Lung (tissue), 12 donors: ENCODE results near the gene YTHDC2. TPM values are rescaled to one million over a fixed set of nuclear protein-coding genes. Genes with fewer than 3 reads are reported as not detected.

ENCODE experiments used
- ATAC-seq: fragments of 200-7000 bp; cut with Tn5 transposase; one replicate; pipeline ENCODE4 v1.9.1; 2020; ENCODE audit warnings: moderate number of reproducible peaks; ENCODE audit not compliant: insufficient read depth, low FRiP score
- DNase-seq, 3 donors: peaks; one replicate each; pipeline ENCODE4 v3.0.0-alpha.2; 2013 to 2017
- H3K27ac ChIP-seq, 2 donors: one replicate each; pipeline ENCODE4 v1.5.1; 2013; ENCODE audit warnings: mild to moderate bottlenecking in 2 of 2, moderate library complexity in 2 of 2, control low read depth in 1 of 2, inconsistent platforms in 1 of 2, low read depth in 1 of 2, low read length in 1 of 2
- H3K27me3 ChIP-seq, 3 donors: one replicate each; pipeline ENCODE4 v1.5.1; 2013; ENCODE audit warnings: low read length in 2 of 3; ENCODE audit not compliant: control insufficient read depth in 3 of 3, insufficient read depth in 3 of 3
- H3K36me3 ChIP-seq, 4 donors: one replicate each; pipeline ENCODE4 v1.5.1; 2013; ENCODE audit warnings: low read length in 4 of 4, mild to moderate bottlenecking in 1 of 4, moderate library complexity in 1 of 4; ENCODE audit not compliant: control insufficient read depth in 4 of 4, insufficient read depth in 4 of 4
- H3K4me1 ChIP-seq, 5 donors: one replicate each; pipeline ENCODE4 v1.5.1; 2013; ENCODE audit warnings: low read length in 5 of 5, mild to moderate bottlenecking in 2 of 5, moderate library complexity in 1 of 5; ENCODE audit not compliant: control insufficient read depth in 5 of 5, insufficient read depth in 5 of 5
- H3K4me3 ChIP-seq: one replicate; pipeline ENCODE4 v1.5.1; 2013; ENCODE audit warnings: mild to moderate bottlenecking, control low read depth, moderate library complexity
- H3K9ac ChIP-seq, 2 donors: one replicate each; pipeline ENCODE4 v1.5.1; 2013; ENCODE audit warnings: low read length in 2 of 2, control low read depth in 1 of 2; ENCODE audit not compliant: insufficient read depth in 1 of 2
- H3K9me3 ChIP-seq, 4 donors: one replicate each; pipeline ENCODE4 v1.5.1; 2013; ENCODE audit warnings: low read length in 3 of 4, mild to moderate bottlenecking in 1 of 4, moderate library complexity in 1 of 4; ENCODE audit not compliant: control insufficient read depth in 4 of 4, insufficient read depth in 3 of 4
- WGBS, 2 donors: extraction: QIAGEN DNeasy Blood & Tissue Kit; methylation state at CpG; one replicate each; pipeline ENCODE4 v1.1.7; 2013; 5-methylcytosine and 5-hydroxymethylcytosine counted together
- polyA plus RNA-seq, 2 donors: library from polyadenylated mRNA; stranded (reverse); fragments of 200-250 nt; gene quantifications; one replicate each; pipeline ENCODE4 v1.2.1, GENCODE V29; 2013
- total RNA-seq, 2 donors: library from RNA; depleted of rRNA in 1 of 2; stranded (reverse); fragments of >200 nt in 1 of 2; gene quantifications; one replicate each; pipeline ENCODE4 v1.2.1, GENCODE V29; 2014 to 2021
- TF ChIP-seq, protein P1 (sequence below): IDR thresholded peaks from 2 replicates; pipeline ENCODE4 v1.5.1; 2012; ENCODE audit warnings: mild to moderate bottlenecking; ENCODE audit errors: control extremely low read depth, extremely low read depth
- donor health status: control.
- donor health status: control.
- donor health status: Bipolar disorder and iron deficiency.
- donor health status: healthy.
- donor health status: DM: yes; HTN: yes; CAD: no.

Gene YTHDC2
- total and polyA plus RNA-seq, 4 donors = 8.4 to 49.1 (median 15.4) TPM

DNA sequence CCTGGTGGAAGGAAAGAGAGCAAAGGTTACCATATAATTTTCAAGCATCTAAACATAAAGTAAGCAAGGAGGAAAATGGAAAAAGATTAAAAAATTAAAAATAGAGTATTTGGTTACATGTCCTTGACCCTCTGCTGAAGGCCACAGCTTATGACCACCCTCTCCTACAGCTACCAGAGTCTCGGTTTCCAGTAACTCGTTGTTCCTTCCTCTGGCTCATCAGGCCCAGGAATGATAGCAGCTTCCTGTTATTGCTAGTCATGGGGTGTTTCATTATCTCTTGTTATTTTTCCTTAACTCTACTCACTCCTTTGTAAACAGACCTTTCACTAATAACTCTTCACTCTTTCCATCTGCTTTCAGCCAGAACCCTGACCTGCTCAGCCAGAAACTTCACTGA lies 102.2 kb downstream of the YTHDC2 start:
- 31 to 46% methylated on average over 2 of the region's 2 CpGs for WGBS, 2 donors
- no peaks in the 10 kb centered on the region for H3K36me3 ChIP-seq
- no peak overlapping the region for H3K9ac ChIP-seq
- H3K27me3 ChIP-seq = no peaks in the 10 kb centered on the region
- no peaks in the 10 kb centered on the region for H3K9me3 ChIP-seq
- no peak overlapping the region for H3K4me3 ChIP-seq
- no peak overlapping the region for H3K27ac ChIP-seq
- TF ChIP-seq, protein P1, sequence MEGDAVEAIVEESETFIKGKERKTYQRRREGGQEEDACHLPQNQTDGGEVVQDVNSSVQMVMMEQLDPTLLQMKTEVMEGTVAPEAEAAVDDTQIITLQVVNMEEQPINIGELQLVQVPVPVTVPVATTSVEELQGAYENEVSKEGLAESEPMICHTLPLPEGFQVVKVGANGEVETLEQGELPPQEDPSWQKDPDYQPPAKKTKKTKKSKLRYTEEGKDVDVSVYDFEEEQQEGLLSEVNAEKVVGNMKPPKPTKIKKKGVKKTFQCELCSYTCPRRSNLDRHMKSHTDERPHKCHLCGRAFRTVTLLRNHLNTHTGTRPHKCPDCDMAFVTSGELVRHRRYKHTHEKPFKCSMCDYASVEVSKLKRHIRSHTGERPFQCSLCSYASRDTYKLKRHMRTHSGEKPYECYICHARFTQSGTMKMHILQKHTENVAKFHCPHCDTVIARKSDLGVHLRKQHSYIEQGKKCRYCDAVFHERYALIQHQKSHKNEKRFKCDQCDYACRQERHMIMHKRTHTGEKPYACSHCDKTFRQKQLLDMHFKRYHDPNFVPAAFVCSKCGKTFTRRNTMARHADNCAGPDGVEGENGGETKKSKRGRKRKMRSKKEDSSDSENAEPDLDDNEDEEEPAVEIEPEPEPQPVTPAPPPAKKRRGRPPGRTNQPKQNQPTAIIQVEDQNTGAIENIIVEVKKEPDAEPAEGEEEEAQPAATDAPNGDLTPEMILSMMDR = no peak
- peaks cover 0 to 6% (median 0%) of the 10 kb centered on the region in 5 donors for H3K4me1 ChIP-seq
- DNase-seq = no peak
- no peak for ATAC-seq

DNA sequence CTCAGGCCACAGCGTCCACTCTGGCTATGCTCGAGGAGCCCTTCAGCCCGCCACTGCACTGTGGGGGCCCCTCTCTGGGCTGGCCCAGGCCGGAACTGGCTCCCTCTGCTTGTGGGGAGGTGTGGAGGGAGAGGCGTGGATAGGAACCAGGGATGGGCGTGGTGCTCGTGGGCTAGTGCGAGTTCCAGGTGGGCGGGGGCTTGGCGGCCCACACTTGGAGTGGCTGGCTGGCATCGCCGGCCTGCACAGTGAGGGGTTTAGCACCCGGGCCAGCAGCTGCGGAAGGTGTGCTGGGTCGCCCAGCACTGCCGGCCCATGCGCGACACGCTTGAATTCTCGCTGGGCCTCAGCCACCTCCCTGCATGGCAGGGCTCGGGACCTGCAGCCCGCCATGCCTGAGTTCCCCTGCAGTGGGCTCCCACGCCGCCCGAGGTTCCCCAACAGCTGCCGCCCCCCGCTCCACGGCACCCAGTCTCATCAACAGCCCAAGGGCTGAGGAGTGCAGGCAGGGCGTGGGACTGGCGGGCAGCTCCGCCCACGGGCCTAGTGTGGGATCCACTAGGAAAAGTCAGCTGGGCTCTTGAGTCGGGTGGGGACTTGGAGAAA lies 103.8 kb downstream of the YTHDC2 start:
- ATAC-seq = no peak
- DNase-seq = no peak
- Histone ChIP-seq H3K27me3 (no peaks in the 10 kb centered on the region), H3K4me1 (peaks cover 0 to 4% (median 0%) of the 10 kb centered on the region in 5 donors), H3K4me3 (no peak overlapping the region), H3K9ac (no peak overlapping the region), H3K27ac (no peak overlapping the region), H3K9me3 (no peaks in the 10 kb centered on the region), H3K36me3 (no peaks in the 10 kb centered on the region)
- TF ChIP-seq, protein P1 = no peak
- 97 to 98% methylated on average over 33 of the region's 33 CpGs for WGBS, 2 donors

DNA sequence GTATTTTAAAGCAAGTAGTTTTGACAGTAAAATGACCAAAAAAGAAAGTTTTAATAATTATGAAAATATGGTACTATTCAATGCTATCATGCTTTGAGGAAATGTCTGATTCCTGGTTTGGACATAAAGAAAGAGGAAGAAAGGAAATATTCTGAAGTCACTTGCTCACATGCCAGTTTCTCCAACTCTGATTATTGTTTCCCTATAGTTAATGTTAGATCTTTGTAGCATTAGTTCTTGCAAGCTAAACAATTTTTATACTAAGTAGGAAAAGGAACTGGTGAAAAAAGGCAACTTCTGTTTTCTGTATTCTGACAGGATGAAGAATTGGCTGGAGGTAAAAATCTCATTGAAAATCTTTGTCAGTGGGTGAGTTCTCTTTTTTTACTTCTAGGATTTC lies 119.5 kb downstream of the YTHDC2 start:
- Histone ChIP-seq H3K4me1 (no peaks in the 10 kb centered on the region), H3K4me3 (no peak overlapping the region), H3K9me3 (peaks cover 0 to 2% (median 0%) of the 10 kb centered on the region in 4 donors), H3K27ac (no peak overlapping the region), H3K36me3 (no peaks in the 10 kb centered on the region), H3K9ac (no peak overlapping the region), H3K27me3 (no peaks in the 10 kb centered on the region)
- DNase-seq (no peak), ATAC-seq (no peak)
- TF ChIP-seq, protein P1 = no peak

DNA sequence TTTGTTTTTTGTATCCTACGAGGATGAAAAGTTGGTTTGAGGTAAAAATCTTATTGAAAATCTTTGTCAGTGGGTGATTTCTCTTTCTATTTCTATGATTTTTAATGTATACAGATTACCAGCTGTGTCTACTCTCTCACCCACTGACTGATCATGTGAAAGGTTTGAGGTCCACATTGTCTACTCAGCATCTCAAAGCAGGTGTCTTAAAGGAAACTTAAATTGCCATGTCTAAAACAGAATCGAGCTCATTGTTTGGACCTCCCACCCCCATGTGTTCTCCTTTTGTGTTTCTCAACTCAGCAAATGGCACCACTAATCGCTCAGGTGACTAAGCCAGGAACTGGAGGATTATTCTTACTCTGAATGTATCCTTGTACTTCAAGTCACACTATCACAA lies 121.5 kb downstream of the YTHDC2 start:
- H3K36me3 ChIP-seq = no peaks in the 10 kb centered on the region
- ATAC-seq = no peak
- DNase-seq = no peak
- H3K4me3 ChIP-seq = no peak overlapping the region
- H3K27ac ChIP-seq = no peak overlapping the region
- H3K4me1 ChIP-seq = no peaks in the 10 kb centered on the region
- 85 to 91% methylated on average over 3 of the region's 3 CpGs for WGBS, 2 donors
- TF ChIP-seq, protein P1 = no peak
- H3K9me3 ChIP-seq = peaks cover 0 to 5% (median 0%) of the 10 kb centered on the region in 4 donors
- no peaks in the 10 kb centered on the region for H3K27me3 ChIP-seq
- H3K9ac ChIP-seq = no peak overlapping the region
